Stimulated activated CD8-positive, alpha-beta memory T cell treated with anti-CD3 and anti-CD28 coated beads, Interleukin-4, amount 100 ng/mL, for 24 hours (primary cell): ENCODE measurements around the gene LRRC39.
"Not testable (repeated sequence)": the region's sequence is repeated elsewhere in the genome, so short reads cannot be mapped to it uniquely, and the experiment has no call there.

Source experiments
- DNase-seq: peaks from one replicate; pipeline ENCODE4 v3.0.0-alpha.2; 2020; ENCODE audit warnings: low read depth

Gene LRRC39

GRCh38 chr1:100178091-100178490 lies at the start of gene LRRC39:
LRRC39 (minus strand) TSS chr1:100178256; CDS start chr1:100168516, 9,740 bp downstream.
- no peak for DNase-seq

GRCh38 chr1:100222428-100222827 lies 44.4 kb upstream of the LRRC39 start:
- no peak for DNase-seq

GRCh38 chr1:100219883-100220282 lies 41.8 kb upstream of the LRRC39 start:
- no peak for DNase-seq

- DNase-seq = no peak
Observed at GRCh38 chr1:100219457-100219856, 41.4 kb upstream of the LRRC39 start.

- DNase-seq = no peak
Observed at GRCh38 chr1:100217834-100218233, 39.8 kb upstream of the LRRC39 start.

GRCh38 chr1:100215101-100215500 lies 37.0 kb upstream of the LRRC39 start:
- DNase-seq = no peak

GRCh38 chr1:100213141-100213540 lies 35.1 kb upstream of the LRRC39 start:
- DNase-seq = no peak

- no peak for DNase-seq
Observed at GRCh38 chr1:100206301-100206700, 28.2 kb upstream of the LRRC39 start.

- not testable (repeated sequence) for DNase-seq
Observed at GRCh38 chr1:100205593-100205992, 27.5 kb upstream of the LRRC39 start.

- not testable (repeated sequence) for DNase-seq
Observed at GRCh38 chr1:100205103-100205502, 27.0 kb upstream of the LRRC39 start.

- DNase-seq = not testable (repeated sequence)
Observed at GRCh38 chr1:100202703-100203102, 24.6 kb upstream of the LRRC39 start.

GRCh38 chr1:100200060-100200459 lies 22.0 kb upstream of the LRRC39 start:
- not testable (repeated sequence) for DNase-seq

GRCh38 chr1:100198596-100198995 lies 20.5 kb upstream of the LRRC39 start:
- DNase-seq = no peak

GRCh38 chr1:100188617-100189016 lies 10.6 kb upstream of the LRRC39 start:
- no peak for DNase-seq

- no peak for DNase-seq
Observed at GRCh38 chr1:100187912-100188311, 9.9 kb upstream of the LRRC39 start.

- no peak for DNase-seq
Observed at GRCh38 chr1:100184536-100184935, 6.5 kb upstream of the LRRC39 start.

- no peak for DNase-seq
Observed at GRCh38 chr1:100183370-100183769, 5.3 kb upstream of the LRRC39 start.

GRCh38 chr1:100177295-100178041 lies 588 bp downstream of the LRRC39 start:
- DNase-seq = no peak

- DNase-seq = no peak
Observed at GRCh38 chr1:100168051-100168450, 10.0 kb downstream of the LRRC39 start.

- DNase-seq = no peak
Observed at GRCh38 chr1:100164702-100165101, 13.4 kb downstream of the LRRC39 start.

- DNase-seq = no peak
Observed at GRCh38 chr1:100164216-100164615, 13.8 kb downstream of the LRRC39 start.

- DNase-seq = no peak
Observed at GRCh38 chr1:100162881-100163280, 15.2 kb downstream of the LRRC39 start.

- DNase-seq = no peak
Observed at GRCh38 chr1:100152271-100152670, 25.8 kb downstream of the LRRC39 start.

- DNase-seq = no peak
Observed at GRCh38 chr1:100151679-100152078, 26.4 kb downstream of the LRRC39 start.
